Measurements from ENCODE around the gene SPATA19.

SPATA19 gene

DNA sequence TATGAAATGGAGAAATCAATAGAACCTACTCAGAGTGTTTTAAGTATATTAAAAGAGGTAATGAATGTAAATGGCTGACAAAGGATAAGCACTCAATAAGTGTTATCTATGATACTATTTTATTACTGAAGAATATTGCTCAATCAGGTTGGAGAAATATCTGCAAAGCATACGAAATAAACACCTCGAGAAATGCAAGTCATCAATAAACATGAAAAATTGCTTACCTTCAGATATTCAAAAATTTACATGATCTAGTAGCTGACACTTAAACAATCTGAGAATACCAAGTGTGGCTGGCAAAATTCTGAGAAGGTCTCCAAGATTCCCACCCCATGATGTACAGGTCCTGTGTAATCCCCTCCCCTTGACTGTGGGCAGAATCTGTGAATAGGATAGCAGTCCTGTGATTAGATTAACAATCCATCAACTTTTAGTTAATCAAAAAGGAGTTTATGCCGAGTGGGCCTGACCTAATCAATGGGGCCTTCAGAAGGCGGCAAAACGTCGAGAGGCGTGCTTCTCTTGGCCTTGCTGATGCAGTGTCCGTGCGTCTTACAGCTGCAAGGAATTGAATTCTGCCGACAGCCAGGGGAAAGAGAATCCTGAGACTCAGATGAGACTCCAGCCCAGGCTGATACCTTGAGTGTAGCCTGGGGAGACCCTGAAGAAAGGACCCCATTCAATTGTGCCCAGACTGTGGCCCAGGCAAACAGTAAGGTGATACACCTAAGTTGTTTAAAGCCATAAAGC is 49.1 kb downstream of the SPATA19 start:
- TF ChIP-seq, protein P1, sequence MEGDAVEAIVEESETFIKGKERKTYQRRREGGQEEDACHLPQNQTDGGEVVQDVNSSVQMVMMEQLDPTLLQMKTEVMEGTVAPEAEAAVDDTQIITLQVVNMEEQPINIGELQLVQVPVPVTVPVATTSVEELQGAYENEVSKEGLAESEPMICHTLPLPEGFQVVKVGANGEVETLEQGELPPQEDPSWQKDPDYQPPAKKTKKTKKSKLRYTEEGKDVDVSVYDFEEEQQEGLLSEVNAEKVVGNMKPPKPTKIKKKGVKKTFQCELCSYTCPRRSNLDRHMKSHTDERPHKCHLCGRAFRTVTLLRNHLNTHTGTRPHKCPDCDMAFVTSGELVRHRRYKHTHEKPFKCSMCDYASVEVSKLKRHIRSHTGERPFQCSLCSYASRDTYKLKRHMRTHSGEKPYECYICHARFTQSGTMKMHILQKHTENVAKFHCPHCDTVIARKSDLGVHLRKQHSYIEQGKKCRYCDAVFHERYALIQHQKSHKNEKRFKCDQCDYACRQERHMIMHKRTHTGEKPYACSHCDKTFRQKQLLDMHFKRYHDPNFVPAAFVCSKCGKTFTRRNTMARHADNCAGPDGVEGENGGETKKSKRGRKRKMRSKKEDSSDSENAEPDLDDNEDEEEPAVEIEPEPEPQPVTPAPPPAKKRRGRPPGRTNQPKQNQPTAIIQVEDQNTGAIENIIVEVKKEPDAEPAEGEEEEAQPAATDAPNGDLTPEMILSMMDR (IDR thresholded peaks at IDR 0.05; ENCODE audit: borderline replicate concordance, insufficient read depth, low read depth, low read length) = no peak
- H3K4me3 ChIP-seq (ENCODE audit: low read depth, low read length) = no peak overlapping the region

DNA sequence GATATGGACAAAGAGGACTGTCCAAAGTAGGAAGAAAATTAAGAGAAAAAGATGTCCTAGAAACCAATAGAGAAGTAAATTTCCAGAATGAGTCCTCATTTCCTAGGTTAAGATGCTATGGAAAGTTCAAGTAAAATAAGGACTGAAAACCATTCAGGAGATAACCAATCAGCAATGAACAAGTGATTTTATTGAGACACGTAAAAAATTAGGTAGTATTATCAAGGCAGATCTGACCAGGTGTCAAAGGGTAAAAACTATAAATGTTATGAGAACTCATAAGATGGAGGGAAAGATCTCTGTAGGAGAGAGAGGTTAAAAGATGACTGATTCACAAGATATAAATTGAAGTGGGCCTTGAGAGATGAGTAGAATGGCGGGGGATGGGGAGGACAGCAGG is 50.2 kb downstream of the SPATA19 start:
- no peak overlapping the region for H3K4me3 ChIP-seq (ENCODE audit: low read depth, low read length)
- TF ChIP-seq, protein P1 (IDR thresholded peaks at IDR 0.05; ENCODE audit: borderline replicate concordance, insufficient read depth, low read depth, low read length) = no peak

DNA sequence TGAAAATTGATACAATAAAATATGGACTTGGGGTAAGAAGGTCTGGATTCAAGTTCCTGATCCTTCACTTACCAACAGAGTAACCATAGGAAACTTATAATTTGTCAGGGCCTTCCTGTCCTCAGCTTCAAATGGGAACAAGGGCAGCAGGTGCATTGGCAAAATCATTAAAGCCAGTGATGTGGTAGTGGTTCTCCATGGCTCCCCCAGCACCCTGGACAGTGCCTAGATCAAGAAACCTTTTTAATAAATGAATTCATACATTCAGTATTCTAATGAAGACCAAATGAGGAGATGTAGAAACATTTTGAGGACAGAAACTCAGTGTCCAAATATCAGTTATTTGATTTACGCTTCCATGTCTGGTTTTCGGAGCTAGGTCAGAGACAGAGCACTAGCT is 51.1 kb downstream of the SPATA19 start:
- TF ChIP-seq, protein P1 (IDR thresholded peaks at IDR 0.05; ENCODE audit: borderline replicate concordance, insufficient read depth, low read depth, low read length) = no peak
- H3K4me3 ChIP-seq (ENCODE audit: low read depth, low read length) = no peak overlapping the region

DNA sequence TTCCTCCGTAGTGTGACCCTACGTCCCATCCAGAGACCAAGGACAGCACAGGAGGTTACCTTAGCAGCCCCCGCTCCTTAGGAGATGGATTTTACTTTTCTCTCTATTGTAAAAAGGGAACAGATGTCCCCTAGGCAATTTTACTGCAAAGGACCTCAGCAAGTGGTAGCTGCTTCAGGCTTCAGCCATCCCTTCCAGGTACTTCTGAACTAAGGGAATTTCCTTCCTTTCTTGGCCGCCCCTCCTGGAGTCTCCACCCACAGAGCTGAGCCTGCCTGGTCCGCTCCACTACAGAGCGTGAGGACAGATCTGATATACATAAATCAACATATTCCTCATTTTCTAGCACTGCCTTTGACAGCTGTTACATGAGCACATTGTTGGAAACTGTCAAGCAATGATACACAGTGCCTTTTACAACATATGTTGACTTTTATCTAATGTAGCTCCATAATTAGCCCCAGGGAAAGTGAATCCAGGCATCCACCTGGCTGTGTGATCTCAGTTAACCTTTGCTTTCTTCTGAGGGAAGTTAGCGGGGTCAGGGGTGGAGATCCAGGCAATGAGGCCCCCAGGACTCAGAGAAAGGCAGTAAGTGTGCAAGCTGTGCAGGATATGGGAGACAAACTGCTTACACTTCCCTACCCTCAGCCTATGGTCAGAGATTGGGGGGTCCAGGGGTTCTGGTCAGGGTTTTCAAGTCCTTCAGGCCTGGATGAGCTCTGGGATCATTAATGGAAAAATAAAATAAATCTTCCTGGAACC is 51.9 kb downstream of the SPATA19 start:
- TF ChIP-seq, protein P1 (IDR thresholded peaks at IDR 0.05; ENCODE audit: borderline replicate concordance, insufficient read depth, low read depth, low read length) = no peak
- no peak overlapping the region for H3K4me3 ChIP-seq (ENCODE audit: low read depth, low read length)

DNA sequence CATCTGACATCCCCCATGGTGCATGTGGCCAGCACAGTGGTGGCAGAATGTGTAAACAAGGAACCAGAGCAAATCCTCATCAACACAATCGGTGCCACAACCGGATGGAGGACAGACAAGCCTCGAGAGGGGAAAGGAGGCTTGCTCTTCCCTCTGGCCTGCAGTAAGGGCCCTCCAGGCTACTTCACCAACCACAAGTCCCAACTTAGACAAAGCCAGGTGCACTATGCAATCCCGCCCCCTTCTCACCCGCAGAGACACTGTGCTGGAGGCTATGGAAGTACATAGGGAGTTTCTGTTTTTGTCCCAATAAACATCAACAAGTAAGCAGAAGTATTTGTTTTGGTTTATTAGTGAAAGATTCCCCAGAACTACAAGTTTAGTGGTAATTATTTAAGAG is 54.3 kb downstream of the SPATA19 start:
- no peak overlapping the region for H3K4me3 ChIP-seq (ENCODE audit: low read depth, low read length)
- TF ChIP-seq, protein P1 (IDR thresholded peaks at IDR 0.05; ENCODE audit: borderline replicate concordance, insufficient read depth, low read depth, low read length) = no peak
